Hematopoietic multipotent progenitor cell (in vitro differentiated cells): Measurements from ENCODE around the gene ZNF155. TPM values are rescaled to one million over a fixed set of nuclear protein-coding genes. Genes with fewer than 3 reads are reported as not detected.

Source experiments
- DNase-seq, 3 donors: peaks; one replicate each; pipeline ENCODE4 v3.0.0-alpha.2; 2011 to 2015; ENCODE audit warnings: low read depth in 2 of 3, low spot score in 2 of 3
- small RNA-seq: library from RNA; depleted of rRNA; stranded (forward); fragments of <200 nt; gene quantifications from one replicate; pipeline ENCODE3, GENCODE V24; 2012
- total RNA-seq: library from RNA; depleted of rRNA; stranded (reverse); fragments of >200 nt; gene quantifications from one replicate; pipeline ENCODE4 v1.2.3, GENCODE V29; 2012

ZNF155 gene
- total RNA-seq, 1 donor = 2.2 TPM

DNA sequence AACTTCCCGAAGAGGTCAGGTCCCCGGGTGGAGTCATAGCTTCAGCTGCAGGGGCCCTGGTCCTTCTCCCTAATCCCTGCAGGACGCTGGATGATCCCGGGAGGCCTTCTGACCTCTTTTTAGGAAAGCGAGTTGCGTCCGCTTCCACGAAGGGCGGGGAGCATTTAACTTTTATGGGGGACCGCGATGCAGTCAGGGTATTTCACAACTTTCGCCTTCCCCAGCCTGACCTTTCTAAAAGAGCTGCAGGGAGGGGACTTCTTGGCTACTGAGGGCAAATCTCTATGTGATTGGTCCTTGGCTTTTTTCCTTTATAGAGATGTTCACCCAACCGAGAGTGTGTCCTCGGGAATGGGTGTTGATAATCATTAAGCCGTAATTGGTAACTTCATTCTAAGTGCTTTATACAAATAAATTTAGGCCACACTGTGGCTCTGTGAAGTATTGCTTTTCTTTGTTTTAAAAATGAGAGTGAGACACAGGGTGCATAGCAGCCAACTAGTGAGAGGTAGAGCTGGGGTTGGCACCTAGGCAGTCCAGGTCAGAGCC is 19.5 kb downstream of the ZNF155 start:
- peak in 2 of 3 donors; percentile 19 to 53 for DNase-seq

DNA sequence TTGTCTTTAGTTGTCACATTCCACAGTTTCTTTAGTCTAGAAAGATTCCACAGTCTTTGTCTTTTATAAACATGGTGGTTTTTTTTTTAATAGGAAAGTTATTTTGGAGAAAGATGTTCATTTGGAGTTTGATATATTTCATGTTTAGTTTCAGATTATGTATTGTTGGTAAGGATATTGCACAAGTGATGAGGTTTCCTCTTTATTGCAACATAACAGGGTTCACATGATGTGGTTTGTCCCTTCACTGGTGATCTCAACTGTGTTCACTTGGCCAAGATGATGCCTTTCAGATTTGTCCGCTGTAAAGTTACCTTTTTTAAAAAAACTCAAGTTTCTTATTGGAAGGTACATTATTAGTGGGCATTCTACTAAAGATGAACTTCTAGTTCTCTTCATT is 22.0 kb downstream of the ZNF155 start:
- DNase-seq = peak in 2 of 3 donors; percentile 14 to 34

DNA sequence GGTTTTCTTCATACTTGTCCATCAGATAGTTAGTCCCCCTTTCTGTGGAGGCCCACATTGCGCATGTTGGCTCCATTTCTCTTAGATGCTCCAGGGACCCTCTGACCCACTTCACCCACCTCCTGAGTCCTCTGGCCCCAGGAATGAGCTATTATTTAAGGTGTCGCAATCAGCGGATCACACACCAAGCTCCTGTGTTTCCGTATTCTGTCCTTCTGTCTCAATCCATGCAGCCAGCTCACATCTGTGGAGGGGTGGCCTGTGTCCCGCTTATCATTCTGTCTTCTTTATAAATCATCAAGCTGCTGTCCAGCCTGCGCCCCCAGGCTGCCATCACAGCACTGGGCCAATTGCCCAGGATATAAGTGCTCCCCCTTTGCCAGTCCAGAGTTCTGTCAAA is 23.5 kb downstream of the ZNF155 start:
- DNase-seq = no peak

DNA sequence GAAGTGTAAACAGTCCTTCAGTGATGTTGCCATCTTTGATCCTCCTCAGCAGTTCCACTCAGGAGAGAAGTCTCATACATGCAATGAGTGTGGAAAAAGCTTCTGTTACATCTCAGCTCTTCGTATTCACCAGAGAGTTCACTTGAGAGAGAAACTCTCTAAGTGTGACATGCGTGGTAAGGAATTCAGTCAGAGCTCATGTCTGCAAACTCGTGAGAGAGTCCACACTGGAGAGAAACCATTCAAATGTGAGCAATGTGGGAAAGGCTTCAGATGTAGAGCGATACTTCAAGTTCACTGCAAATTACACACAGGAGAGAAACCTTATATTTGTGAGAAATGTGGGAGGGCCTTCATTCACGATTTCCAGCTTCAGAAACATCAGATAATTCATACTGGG is 26.5 kb downstream of the ZNF155 start:
- DNase-seq = peak in 1 of 3 donors; percentile 6

- no peak for DNase-seq
Measured at GRCh38 chr19:44019498-44019897, 35.5 kb downstream of the ZNF155 start.

DNA sequence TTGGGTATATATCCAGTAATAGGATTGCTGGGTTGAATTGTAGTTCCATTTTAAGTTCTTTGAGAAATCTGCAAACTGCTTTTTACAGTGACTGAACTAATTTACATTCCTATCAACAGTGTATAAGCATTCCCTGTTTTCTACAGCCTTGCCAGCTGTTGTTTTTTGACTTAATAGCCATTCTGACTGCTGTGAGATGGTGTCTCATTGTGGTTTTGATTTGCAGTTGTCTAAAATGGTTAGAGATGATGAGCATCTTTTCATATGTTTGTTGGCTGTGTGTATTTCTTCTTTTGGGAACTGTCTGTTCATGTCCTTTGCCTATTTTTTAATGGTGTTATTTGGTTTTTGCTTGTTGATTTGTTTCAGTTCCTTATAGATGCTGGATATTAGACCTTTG is 37.2 kb downstream of the ZNF155 start:
- DNase-seq = no peak

DNA sequence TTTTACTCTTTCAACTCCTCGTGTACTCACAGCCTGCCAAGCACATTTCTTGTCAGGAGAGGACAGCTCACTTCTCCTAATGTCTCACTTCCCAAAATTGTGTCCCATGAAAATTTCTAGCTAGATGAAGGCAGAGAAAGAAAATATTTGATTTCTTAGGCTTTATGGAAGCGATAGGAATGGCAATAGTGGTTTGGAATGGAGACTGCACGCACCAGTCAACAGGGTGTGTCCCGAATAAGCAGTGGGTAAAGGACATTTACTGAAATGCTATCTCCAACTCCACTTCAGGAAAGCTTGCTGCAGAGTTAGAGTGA is 40.9 kb downstream of the ZNF155 start:
- no peak for DNase-seq

- peak; percentile 33 to 96 (median 92) for DNase-seq
Measured at GRCh38 chr19:44025217-44025936, 41.4 kb downstream of the ZNF155 start, which contains the start of gene ZNF222. Gene ZNF222, plus strand, starts transcription at chr19:44025379. Its CDS starts 58 bp downstream, at chr19:44025437.

DNA sequence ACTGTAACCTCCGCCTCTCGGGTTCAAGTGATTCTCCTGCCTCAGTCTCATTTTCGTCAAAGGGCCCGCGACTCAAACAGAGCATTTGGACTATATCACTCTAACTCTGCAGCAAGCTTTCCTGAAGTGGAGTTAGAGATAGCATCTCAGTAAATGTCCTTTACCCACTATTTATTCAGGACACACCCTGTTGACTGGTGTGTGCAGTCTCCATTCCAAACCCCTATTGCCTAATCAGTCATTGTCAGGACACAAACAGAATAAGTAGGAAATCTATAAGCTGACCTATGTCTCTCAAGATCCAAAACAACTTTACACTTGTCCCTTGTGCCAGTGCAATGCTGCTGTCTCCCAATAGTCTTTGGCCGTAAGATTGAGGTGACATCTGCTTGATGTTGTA is 42.6 kb downstream of the ZNF155 start:
- DNase-seq = no peak

DNA sequence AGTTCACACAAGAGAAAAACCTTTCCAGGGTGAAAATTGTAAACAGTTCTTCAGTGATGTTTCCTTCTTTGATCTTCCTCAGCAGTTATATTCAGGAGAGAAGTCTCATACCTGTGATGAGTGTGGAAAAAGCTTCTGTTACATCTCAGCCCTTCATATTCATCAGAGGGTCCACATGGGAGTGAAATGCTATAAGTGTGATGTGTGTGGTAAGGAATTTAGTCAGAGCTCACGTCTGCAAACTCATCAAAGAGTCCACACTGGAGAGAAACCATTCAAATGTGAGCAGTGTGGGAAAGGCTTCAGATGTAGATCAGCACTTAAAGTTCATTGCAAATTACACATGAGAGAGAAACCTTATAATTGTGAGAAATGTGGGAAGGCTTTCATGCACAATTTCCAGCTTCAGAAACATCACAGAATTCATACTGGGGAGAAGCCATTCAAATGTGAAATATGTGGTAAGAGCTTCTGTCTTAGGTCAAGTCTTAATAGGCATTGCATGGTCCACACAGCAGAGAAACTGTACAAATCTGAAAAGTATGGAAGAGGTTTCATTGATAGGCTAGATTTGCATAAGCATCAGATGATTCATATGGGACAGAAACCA is 48.1 kb downstream of the ZNF155 start:
- DNase-seq = peak in 1 of 3 donors; percentile 4

DNA sequence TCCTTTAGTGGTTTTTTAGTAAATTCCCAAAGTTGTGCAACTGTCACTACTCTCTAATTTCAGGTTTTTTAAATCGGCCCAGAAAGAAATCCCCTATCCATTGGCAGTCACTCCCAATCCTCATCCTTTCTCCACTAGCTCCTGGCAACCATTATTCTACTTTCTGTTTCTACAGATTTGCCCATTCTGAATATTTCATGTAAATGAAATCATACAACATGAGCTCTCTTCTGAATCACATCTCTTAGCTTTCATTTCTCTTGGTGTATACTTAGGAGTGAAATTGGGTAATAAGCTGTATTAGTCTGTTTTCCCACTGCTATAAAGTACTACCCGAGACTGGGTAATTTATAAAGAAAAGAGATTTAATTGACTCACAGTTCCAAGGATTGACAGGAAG is 58.2 kb downstream of the ZNF155 start:
- no peak for DNase-seq

Small RNAs within 50 kb of the gene (small RNA-seq; reads per million reads assigned to genes)
- gene AC006213.5 = not detected

Other genes with a start within 250 kb of the ZNF155 start
- gene SMG9, start 229.2 kb upstream of the ZNF155 start, total RNA-seq = 14.8 TPM
- 136 TPM for gene KCNN4, start 203.2 kb upstream of the ZNF155 start, total RNA-seq
- 3.5 TPM for gene LYPD5, start 181.7 kb upstream of the ZNF155 start, total RNA-seq
- gene ZNF283, start 156.9 kb upstream of the ZNF155 start, total RNA-seq = 5.7 TPM
- gene ZNF404, start 100.2 kb upstream of the ZNF155 start, total RNA-seq = 2.7 TPM
- gene ZNF45, start 48.9 kb upstream of the ZNF155 start, total RNA-seq = 12.9 TPM
- gene ZNF221, start 33.0 kb upstream of the ZNF155 start, total RNA-seq = 3.8 TPM
- gene ZNF230, start 18.8 kb downstream of the ZNF155 start, total RNA-seq = 2.4 TPM
- gene ZNF222, start 41.2 kb downstream of the ZNF155 start, total RNA-seq = 2.7 TPM
- 3.0 TPM for gene ZNF223, start 67.8 kb downstream of the ZNF155 start, total RNA-seq
- 1.3 TPM for gene ZNF284, start 88.0 kb downstream of the ZNF155 start, total RNA-seq
- gene ZNF224, start 110.2 kb downstream of the ZNF155 start, total RNA-seq = 16.7 TPM
- 1.9 TPM for gene ZNF225, start 129.2 kb downstream of the ZNF155 start, total RNA-seq
- 4.6 TPM for gene ZNF234, start 157.4 kb downstream of the ZNF155 start, total RNA-seq
- gene ZNF226, start 180.9 kb downstream of the ZNF155 start, total RNA-seq = 8.1 TPM
- gene ZNF227, start 228.3 kb downstream of the ZNF155 start, total RNA-seq = 11.3 TPM